ENCODE measurements around the gene POMT1. TPM values are rescaled to one million over a fixed set of nuclear protein-coding genes. Genes with fewer than 3 reads are reported as not detected.

POMT1 gene
- total and polyA plus RNA-seq, 2 of the 8 experiments (the other 6 are each of a cell fraction or from before 2014, with no cell fraction given) = 22.3 to 33.2 TPM

- H3K9me3 ChIP-seq (ENCODE audit: insufficient read depth in 2 of 2, low read depth in 1 of 2, low read length in 1 of 2) = peaks cover 4 to 7% of the 10 kb centered on the region in 2 experiments; a peak in 2 of 4 replicates
- H4K20me1 ChIP-seq (replicated peaks in 1 of 2; ENCODE audit: control insufficient read depth in 1 of 2, insufficient read depth in 2 of 2, low read length in 2 of 2) = no peaks in the 10 kb centered on the region
- CTCF ChIA-PET (ENCODE audit: partially characterized antibody) = interaction anchor here (0.6 to 1.0 kb wide), 2 partner anchors 13 to 34 kb away, joined by 3 to 4 read pairs; no protein-coding TSS in a partner anchor
- no peaks in the 10 kb centered on the region for H3K27me3 ChIP-seq (replicated peaks in 1 of 4; ENCODE audit: control insufficient read depth in 3 of 4, extremely low read depth in 1 of 4, insufficient read depth in 3 of 4, low read length in 3 of 4)
- no peak overlapping the region for H3K4ac ChIP-seq (replicated peaks; ENCODE audit: insufficient read length, low read depth, low read length)
- H3K9ac ChIP-seq (replicated peaks in 1 of 4; ENCODE audit: extremely low read depth in 1 of 4, low read depth in 3 of 4, low read length in 3 of 4) = no peak overlapping the region
- no peak overlapping the region for H2BK15ac ChIP-seq (ENCODE audit: low read length)
- no peaks in the 10 kb centered on the region for H3K23me2 ChIP-seq (ENCODE audit: low read depth, low read length)
- no peak overlapping the region for H3K27ac ChIP-seq (ENCODE audit: low read depth, low read length)
- no peak overlapping the region for H4K8ac ChIP-seq (ENCODE audit: extremely low read depth, insufficient read depth, low read length)
- no peak overlapping the region for H3K4me3 ChIP-seq (ENCODE audit: extremely low read depth in 1 of 4, insufficient read depth in 2 of 4, low read depth in 3 of 4, low read length in 4 of 4)
- H3K4me2 ChIP-seq (ENCODE audit: insufficient read depth in 1 of 2, low read depth in 2 of 2, low read length in 2 of 2) = no peak overlapping the region
- H3K18ac ChIP-seq (ENCODE audit: extremely low read depth, low read length) = no peak overlapping the region
- no peaks in the 10 kb centered on the region for H3K79me1 ChIP-seq (ENCODE audit: low read depth, low read length)
- H3K79me2 ChIP-seq (ENCODE audit: control insufficient read depth in 1 of 2, insufficient read depth in 2 of 2, low read length in 2 of 2) = no peaks in the 10 kb centered on the region
- FAIRE-seq (no peak), DNase-seq (ENCODE audit: low read depth in 1 of 2, low spot score in 2 of 2) (no peak)
- H2AFZ ChIP-seq (ENCODE audit: low read length) = no peak overlapping the region
- no peak overlapping the region for H2BK12ac ChIP-seq (ENCODE audit: low read depth, low read length)
- no peak overlapping the region for H4K91ac ChIP-seq (replicated peaks; ENCODE audit: insufficient read length, low read length)
- H2BK5ac ChIP-seq (ENCODE audit: low read depth, low read length) = no peak overlapping the region
- H3K14ac ChIP-seq (ENCODE audit: insufficient read length) = no peak overlapping the region
- POLR2A ChIA-PET (ENCODE audit: partially characterized antibody) = no interaction called here
- no peaks in the 10 kb centered on the region for H3K36me3 ChIP-seq (ENCODE audit: control insufficient read depth in 2 of 4, insufficient read depth in 4 of 4, low read length in 3 of 4)
- TF ChIP-seq CHD2 (IDR thresholded peaks at IDR 0.05; ENCODE audit: low read length) (no peak), TAF1 (IDR thresholded peaks at IDR 0.05; ENCODE audit: low read depth, low read length) (no peak), CBX5 (IDR thresholded peaks at IDR 0.05; ENCODE audit: low read depth, low read length) (no peak), CTBP2 (IDR thresholded peaks at IDR 0.05; ENCODE audit: borderline replicate concordance, insufficient read depth, insufficient read length, low read length) (no peak), EZH2 (IDR thresholded peaks at IDR 0.05; ENCODE audit: low read depth, low read length, severe bottlenecking) (no peak), RBBP5 (IDR thresholded peaks at IDR 0.05; ENCODE audit: borderline replicate concordance, low read depth, low read length) (no peak)
- H3K23ac ChIP-seq (ENCODE audit: insufficient read length) = no peak overlapping the region
- no peak overlapping the region for H2BK20ac ChIP-seq (ENCODE audit: low read length)
- WGBS, 2 experiments (ENCODE audit: extremely low coverage in 1 of 2, insufficient coverage in 1 of 2, insufficient read length in 1 of 2, insufficient replicate concordance in 2 of 2, low coverage in 1 of 2, low lambda C conversion rate in 2 of 2, missing lambda C conversion rate in 1 of 2) = 97% methylated on average over 3 of the region's 3 CpGs; no CpG with 5 or more reads in 1 of the 2 experiments
- no peak overlapping the region for H2AK5ac ChIP-seq (ENCODE audit: low read depth, low read length)
- H3K56ac ChIP-seq (replicated peaks; ENCODE audit: insufficient read length, low read depth, low read length) = no peak overlapping the region
- no peak overlapping the region for H4K5ac ChIP-seq (ENCODE audit: insufficient read length, low read depth, low read length)
- no peak overlapping the region for H2BK120ac ChIP-seq (replicated peaks; ENCODE audit: low read depth, low read length)
- H3K4me1 ChIP-seq (replicated peaks in 1 of 4; ENCODE audit: control insufficient read depth in 3 of 4, insufficient read depth in 4 of 4, low read length in 3 of 4) = no peaks in the 10 kb centered on the region
Measured at GRCh38 chr9:131566158-131566557, 63.4 kb downstream of the POMT1 start.
